Stromal cell of bone marrow (primary cell): Measurements from ENCODE around the gene EXOC4.

ENCODE experiments used
- DNase-seq: peaks from one replicate; pipeline ENCODE4 v3.0.0-alpha.2; 2012; ENCODE audit warnings: low read depth

The EXOC4 gene

DNA sequence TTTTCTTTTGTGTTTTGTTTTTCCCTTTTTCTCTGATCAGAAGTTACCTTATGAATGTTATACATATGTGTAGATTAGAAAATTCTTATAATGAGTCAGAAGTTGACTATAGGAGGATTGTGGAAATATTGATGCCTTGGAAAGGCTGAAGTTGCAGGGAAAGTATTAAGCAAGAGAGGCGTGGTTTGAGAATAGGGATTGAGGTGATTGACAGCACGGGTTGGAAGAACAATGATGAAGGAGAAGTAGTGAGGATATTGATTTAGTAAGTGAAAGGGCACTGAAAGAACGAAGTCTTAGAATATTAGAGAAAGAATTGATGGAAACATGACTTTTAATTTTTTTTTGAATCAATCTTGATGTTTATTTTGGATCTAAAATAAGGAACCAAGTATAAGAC is 176.0 kb downstream of the EXOC4 start:
- DNase-seq = no peak

DNA sequence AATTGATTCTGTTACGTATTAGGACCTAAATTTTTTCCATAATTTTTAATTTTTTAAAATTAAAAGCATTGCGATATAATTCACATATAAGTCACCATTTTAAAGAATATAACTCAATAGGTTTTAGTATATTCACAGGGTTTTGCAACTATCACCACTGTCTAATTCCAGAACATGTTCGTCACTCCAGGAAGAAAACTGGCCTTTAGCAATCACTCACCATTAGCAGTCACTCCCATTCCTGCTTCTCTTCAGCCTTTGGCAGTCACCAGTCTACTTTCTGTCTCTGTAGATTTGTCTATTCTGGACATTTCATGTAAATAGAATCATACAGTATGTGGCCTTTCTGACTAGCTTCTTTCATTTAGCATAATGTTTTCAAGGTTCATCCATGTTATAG is 176.5 kb downstream of the EXOC4 start:
- DNase-seq = no peak

DNA sequence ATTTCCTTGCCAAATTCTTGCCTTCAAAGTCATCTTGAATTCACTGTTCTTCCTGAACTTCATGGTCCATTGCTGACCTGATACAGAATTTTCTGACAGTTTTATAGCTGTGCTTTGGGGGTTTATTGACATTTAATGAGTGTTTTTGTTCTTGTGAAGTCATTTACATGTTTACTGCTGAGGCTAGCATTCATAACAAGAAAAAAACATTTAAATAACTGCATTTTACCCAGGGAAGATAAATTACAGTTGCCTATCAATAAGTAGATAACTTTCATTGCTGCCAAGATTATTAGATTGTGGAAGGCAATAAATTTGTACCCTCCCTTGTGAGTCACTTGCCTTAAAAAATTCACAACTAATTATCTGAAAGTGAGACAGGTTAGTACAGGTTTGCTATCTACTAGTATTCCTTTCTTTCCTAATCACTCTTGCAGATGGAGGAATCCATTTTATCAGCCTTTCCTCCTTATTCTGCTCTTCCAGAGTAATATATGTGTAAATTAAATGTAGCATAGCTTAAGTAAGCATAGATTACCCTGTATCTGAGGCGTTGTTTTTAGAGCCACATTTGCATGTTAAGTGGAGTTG is 178.4 kb downstream of the EXOC4 start:
- no peak for DNase-seq

DNA sequence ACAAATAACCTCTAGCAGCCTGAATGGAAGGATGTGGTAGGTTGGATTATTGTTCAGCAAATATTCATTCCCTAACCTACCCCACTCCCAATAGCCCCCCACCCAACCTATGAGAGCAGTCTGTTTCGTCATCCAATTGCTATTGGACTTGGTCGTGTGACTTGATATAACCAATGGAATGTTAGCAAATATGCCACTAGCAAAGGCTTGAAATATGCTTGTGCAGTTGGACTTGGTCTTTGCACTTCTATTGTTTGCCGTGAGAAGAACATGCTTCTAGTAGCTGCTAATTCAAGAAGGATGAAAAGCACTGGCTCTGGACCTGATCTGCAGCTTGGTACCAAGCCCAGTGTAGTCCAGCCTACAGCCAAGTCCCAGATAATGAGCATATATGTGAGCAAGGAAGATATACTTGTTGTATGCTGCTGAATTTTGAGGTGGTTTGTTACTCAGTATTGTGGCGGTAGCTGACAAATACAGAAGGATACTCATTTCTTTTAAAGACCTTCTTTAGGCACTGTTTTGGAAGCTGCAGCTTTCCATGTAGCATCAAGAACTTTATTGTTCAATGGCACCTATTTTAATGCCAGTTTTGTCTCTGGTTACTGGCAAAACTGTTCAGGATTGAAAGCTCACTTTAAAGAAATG is 180.4 kb downstream of the EXOC4 start:
- DNase-seq = no peak

DNA sequence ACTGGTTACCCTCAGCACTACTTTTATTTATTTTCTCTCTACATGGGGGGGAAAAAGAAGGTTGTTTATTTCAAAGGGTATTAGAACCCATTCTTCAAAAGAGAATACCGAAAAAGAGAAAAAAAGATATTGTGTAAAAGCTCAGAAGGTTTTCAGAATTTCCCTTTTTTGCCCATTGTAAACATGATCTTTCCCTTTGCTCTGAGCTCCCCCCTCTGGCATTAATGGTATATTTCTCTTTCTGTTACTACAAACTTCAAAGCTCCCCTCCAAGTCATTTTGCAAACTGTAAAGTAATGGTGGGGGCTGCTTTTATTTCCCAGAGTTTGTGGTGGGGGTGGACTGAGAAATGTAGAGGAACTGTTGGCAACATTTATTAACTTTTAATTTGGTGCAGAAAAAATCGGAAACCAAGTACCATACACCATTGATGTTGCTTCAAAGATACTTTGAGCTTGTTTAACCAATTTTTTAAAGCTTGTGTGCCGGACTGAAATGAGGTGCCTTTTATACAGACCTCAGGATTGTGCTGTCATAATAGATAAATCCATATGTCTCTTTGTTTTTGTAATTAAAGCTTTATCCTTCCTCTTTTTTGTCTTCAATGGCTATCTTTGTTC is 181.5 kb downstream of the EXOC4 start:
- DNase-seq = peak; percentile 13

DNA sequence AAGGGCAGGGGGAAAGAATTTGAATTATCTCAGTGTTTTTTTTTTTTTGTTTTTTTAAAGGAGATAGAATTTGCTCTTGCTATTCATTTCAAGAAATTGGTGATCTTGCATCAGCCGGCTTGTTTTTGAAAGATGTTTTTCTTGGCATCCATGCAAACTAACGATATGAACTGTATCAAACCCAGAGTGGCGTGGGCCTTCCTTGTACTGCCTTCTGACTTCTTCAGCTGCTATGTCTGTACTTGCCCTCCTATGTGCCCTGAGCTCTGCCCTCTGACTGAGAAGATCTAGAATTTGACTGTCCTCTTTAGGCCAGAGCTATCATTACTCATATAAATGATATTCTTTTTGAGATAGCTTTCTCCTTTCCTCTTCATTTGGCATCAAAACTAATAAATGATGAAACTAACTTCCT is 183.1 kb downstream of the EXOC4 start:
- peak; percentile 72 for DNase-seq

DNA sequence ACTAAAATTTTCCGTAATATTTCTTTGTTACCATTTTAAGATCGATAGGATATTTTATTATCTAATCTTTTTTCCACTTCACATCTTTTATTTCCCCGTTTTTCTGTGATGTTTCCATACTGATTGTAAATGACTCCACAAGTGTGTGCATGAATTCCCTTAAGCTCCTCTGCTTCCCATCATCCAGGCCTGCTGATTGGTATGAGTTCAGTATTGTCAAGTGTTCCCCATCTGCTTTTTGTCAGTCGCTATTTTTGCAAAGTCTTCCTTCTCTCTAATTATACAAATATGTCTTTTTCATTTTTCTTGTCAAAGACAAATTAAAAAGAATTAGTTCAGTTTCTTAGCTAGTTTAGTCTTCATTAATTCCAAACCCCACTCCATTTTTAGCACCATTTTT is 184.7 kb downstream of the EXOC4 start:
- DNase-seq = no peak

DNA sequence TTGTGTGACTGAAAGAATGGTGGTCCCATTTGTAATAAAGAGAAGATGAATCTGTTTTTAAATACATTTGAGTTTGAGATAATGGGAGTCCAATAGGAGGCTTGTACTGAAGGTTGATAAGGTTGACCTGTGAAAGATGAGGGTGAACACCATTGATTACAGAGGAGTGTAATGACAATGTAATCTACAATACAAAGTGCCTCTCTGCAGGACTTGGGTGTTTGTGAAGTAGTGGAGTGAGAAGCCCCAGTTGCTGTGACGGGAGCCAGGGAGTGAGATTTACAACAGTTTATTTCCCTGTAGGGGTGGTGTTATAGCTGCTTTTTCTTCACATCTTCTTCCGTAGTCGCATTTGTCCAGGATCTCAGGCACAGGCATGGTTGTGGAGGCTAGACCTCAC is 189.9 kb downstream of the EXOC4 start:
- DNase-seq = no peak

DNA sequence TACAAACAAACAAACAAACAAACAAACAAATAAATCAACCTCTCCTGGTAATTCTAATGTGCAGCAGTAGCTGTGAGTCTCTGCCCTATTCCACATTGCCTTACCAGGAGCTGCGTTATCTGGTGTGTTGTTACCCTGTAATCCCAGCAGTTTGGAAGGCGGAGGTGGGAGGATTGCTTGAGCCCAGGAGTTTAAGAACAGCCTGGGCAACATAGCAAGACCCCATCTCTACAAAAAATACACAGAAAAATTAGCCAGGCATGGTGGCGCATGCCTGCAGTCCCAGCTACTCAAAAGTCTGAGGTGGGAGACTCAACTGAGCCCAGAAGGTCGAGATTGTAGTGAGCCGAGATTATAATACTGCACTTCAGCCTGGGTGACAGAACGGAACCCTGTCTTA is 192.7 kb downstream of the EXOC4 start:
- DNase-seq = no peak

DNA sequence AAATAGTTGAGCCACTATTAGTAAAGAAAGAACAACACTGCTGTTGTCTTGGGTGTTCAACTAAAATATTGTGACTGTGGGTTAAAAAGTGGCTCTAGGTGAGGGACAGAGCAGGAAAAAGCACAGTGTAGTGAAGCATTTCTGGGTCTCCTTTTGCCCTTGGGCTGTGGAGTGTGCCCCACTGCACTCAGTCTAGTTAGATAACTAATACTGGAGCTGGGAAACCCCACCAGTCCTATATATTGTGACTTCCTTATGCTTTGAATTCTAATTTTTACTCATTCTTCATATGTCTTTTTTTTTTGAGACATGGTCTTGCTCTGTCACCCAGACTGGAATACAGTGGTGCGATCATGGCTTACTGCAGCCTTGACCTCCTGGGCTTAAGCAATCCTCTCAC is 195.1 kb downstream of the EXOC4 start:
- DNase-seq = no peak

DNA sequence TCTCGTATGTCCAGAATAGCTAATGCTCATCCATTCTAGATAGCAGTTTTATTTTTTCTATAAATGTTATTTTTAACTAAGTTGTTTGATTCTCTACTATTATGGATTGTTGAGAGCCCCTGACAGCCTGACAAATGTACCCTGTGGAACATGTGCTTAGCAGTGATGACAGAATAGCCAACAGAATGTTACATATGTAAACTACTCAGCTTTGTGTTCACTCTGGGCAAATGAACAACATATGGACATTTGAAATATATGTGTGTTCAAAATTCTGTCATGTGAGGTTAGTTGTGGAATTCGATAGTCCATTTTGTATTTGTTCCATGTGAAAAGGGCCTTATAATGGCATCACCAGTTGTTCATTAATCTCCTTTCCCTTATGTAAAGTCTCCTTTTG is 199.7 kb downstream of the EXOC4 start:
- no peak for DNase-seq

DNA sequence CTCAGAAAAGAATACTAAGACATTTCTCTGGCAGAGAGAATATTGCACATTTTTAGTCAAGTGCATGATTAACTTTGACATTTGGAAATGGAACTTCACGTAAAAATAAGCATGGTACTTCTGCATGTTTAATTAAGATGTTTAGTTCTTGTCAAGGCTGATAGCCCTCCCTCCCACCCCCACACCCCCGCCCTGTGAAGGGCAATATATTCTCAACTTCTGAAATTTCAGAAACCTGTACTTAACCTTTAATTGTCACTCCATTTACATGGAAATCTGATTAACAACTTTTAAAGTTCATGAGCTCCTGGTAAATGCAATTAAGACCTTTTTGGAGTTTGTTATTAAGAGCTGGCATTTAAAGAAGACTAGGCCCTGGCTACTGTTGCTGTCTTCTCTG is 205.8 kb downstream of the EXOC4 start:
- DNase-seq = no peak

DNA sequence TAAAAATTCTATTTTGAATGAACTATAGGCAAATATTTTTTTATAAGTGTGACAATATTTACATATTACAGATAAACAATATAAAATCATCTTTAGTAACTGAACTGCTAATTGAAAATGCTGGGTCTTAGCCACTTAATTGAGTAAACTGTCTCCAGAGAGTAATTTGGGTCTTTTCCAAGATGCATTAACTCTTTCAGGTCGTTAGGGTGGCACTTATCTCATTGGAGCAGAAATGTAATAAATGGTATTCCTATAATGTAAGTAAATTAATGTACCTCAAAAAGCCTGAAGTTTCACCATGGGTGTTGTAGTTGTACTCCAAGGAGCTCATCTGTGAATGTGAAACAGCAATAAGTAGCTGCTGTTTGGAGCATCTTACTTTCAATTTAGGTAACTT is 208.5 kb downstream of the EXOC4 start:
- DNase-seq = no peak

DNA sequence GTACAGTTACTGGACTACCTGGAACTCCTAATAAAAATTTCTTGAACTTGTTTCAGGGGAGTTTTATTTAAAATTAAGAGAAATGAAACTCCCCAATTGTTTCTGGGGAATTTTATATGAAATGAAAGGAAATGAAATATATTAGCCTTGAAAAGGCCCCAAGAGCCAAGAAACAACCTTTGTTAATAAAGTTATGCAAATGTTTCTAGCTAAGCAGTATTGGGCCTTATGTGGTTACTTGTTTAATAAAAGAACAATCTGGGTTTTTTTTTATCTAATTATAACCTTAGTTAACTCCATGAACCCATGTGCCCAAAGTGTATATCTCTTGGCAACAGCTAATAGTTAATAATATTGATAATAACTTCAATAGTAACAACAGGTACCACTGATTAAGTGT is 222.8 kb downstream of the EXOC4 start:
- no peak for DNase-seq

DNA sequence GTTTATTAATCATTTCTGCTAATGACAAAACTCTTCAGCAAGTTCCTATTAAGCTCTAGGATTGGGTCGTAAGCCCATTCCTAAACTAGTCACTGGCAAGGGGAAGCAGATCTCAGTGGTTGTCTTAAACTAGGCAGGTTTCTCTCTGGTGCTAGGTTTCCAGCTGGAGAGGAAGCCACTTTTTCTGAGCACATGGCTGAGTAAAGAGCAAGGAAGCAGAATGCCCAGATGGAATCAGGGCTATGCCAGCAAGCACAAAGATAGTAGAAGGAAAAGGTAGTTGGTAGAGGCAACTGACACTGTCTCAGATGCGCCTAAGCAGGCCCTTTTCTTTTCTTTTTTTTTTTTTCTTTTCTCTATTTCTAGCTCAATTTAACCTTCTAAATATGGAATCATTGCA is 224.9 kb downstream of the EXOC4 start:
- DNase-seq = no peak

DNA sequence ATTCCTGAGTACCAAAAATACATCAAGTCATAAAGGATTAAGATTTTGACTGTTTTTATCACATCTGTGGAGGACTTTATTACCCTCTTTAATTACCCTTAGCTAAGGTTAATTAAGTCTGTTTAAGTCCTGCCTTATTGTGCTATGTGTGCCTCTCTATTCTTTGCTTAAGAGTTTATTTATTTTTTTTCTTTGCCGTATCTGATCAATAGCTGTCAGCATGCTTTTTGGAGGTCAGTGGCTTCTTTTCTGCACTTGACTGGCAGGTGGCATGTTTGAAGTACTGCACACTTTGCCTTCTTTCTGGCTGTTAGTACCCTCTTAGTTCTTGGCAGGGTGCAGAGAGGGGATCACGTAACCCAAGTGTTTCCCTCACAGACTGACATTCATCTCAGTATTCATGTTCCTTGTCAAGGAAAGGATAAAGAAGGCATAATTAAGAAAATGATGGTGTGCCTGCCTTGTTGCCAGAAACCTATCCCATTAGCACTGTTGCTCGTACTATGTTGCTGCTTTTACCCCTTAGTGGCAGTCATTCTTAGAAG is 225.8 kb downstream of the EXOC4 start:
- DNase-seq = no peak

DNA sequence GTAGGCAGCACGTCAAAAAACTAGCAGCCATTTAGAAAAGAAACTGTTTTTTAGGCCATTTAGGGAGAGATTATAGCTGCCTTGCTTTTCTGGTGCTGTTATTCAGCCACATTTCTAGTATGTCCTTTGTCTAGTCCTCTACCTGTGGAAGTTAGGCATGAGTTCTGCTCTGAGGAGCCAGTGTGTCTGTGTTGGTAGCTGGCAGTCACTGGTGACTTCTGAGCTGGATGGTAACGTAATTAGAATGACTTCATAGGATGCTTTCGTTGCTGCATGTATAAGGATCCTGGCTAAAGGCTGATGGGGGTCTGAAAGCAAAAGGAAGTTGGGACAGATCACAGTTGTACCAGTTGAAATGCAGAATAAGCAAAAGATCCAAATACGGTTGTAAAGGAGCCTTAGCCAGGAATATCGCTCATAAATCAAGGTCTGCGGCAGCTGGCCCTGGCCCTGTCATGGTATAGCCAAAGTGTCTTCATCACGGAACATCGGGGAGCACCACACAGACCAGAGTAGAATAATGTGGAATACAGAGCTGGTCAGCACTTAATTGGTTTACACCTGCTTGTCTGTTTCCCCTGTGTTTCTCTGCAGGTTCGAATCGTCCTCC is 226.7 kb downstream of the EXOC4 start:
- no peak for DNase-seq

DNA sequence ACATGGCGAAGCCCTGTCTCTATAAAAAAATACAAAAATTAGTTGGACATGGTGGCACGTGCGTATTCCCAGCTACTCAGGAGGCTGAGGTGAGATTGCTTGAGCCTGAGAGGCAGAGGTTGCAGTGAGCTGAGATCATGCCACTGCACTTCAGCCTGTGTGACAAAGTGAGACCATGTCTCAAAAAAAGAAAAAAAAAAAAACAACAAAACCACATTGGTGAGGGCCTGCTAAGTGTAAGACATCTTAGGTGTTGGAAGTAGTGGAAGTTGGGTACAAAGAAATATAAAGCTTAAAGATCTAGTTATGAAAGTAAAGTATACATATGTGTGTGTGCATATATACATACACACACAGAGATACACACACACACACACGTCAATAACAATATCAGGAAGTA is 228.0 kb downstream of the EXOC4 start:
- no peak for DNase-seq

DNA sequence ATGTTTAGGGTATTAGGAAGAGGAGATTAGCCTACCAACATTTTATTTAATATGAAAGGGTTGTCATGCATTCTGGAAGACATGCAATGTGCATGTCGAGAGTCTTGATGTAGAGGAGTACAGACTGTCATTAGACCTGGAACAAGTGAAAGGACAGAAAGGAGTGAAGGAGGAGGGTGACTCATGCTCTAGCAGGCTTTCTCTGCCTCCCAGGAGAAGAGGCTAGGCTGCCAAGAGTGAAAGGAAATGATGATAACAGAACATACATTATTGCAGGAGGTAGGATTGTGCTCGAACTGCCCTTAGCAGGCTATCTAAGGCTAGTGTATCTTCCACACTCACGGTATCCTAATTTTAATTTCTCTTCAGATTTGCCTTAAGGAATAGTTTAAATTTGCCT is 228.8 kb downstream of the EXOC4 start:
- DNase-seq = peak; percentile 41

DNA sequence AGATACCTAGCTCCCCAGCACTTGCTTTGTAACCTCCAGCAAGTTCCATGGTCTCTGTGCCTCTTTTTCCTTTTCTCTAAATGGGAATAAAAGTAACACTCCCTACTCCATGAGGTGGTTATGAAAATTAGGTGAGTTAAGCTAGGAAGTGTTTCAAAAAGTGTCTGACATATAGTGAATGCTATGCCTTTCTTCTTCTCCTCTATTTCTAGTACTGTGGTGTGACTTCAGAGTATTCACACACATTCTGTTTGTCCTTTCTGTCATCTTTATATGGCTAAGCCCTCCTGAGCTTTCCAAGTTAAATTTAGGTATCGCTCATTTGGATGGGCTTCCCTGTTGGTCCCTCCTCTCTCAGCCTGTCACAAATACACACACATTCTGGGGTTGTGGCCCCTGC is 229.7 kb downstream of the EXOC4 start:
- DNase-seq = no peak

DNA sequence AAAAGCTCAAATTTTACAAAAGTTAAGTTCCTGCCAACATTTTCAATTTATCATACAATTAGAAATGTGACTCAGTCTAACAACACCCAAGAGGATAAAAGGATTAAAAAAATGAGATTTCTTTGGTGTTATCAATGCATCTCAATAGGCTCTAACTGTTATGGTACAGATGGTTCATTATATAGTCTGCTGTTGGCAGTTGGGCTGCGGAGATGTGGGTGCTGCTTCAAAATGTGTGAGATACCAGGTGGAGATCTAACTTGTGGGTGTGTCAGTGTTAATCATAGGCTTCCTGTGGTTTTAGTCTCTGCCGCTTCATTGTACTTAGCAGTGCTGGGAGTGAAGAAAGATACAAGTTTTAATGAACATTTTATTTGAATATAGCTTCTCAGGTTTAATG is 231.2 kb downstream of the EXOC4 start:
- DNase-seq = no peak

DNA sequence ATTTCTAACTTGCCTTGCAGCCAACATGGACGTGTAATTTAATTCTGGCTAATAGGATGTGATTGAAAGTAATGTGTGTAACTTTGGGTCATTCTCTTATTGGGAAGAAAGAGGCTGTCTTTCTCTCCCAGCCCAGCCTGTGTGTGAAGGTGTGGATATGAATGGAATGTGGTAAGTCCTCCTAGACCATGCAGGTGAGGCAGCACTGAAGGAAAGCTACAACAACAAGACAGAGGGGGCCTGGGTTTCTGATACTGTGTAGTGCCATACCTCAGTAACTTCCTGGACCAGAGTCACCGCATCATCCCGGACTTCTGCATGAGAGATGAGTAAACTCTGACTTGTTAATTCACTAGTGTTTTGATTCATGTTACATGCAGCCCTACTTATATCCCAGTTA is 237.0 kb downstream of the EXOC4 start:
- DNase-seq = no peak

DNA sequence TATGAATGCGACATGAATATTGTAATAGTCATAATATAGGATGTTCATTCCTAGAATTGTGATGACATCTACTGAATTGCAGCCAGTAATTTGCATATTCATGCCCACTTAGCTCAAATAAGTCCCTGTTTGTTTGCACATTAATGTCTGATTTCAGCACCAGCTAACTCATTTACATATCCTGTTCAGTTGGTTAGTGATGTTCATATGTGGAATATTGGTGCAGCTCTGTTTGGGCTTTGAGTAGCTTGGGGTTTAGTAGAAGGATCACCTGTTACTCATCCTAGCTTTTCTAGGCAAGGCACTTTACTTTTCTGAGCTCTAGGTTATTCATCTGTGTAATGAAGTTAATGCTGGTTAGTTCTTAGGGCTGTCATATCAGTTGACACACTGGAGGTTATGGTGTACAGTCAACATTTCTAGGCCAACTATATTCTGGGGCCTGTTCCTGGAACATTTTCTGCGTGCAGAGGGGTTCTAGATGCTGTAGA is 238.4 kb downstream of the EXOC4 start:
- no peak for DNase-seq
